Mammary epithelial cell (primary cell): ENCODE data around the gene FOXL1.

Experiments
- EZH2 ChIP-seq: IDR thresholded peaks from 2 replicates; pipeline ENCODE4 v1.6.1; 2012; ENCODE audit warnings: low read length, inconsistent platforms, borderline replicate concordance
- TF ChIP-seq, protein P1 (sequence below), 2 donors: IDR thresholded peaks in 1 of 2; conservative IDR thresholded peaks in 1 of 2; 2 replicates each; pipeline ENCODE4 v1.5.1; 2011 to 2012; ENCODE audit warnings: inconsistent platforms in 2 of 2, low read length in 2 of 2, mild to moderate bottlenecking in 2 of 2, control low read depth in 1 of 2, low read depth in 1 of 2; ENCODE audit not compliant: insufficient read depth in 1 of 2; ENCODE audit errors: extremely low read depth in 1 of 2

DNA sequence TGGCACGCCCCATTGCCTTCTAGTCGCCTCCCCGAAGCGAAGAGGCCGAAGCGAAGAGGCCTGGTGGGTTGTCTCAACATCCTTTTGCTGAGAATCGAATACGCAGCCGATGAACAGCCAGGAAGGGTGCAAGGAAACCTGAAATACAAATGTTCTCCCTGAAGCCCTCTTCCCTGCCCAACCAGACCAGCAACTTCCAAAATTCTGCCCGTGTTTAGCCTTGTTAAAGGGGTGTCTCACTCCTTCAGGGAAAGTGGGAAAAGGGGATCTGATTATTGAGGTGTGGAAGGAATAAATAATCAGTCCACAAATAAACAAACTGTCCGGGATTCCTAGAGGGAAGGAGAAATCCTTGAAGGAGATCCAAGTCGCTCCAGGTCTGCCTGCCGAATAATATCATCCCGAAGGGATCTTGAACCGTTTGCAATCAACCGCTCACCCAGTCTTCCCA lies 13.1 kb upstream of the FOXL1 start:
- TF ChIP-seq, protein P1, sequence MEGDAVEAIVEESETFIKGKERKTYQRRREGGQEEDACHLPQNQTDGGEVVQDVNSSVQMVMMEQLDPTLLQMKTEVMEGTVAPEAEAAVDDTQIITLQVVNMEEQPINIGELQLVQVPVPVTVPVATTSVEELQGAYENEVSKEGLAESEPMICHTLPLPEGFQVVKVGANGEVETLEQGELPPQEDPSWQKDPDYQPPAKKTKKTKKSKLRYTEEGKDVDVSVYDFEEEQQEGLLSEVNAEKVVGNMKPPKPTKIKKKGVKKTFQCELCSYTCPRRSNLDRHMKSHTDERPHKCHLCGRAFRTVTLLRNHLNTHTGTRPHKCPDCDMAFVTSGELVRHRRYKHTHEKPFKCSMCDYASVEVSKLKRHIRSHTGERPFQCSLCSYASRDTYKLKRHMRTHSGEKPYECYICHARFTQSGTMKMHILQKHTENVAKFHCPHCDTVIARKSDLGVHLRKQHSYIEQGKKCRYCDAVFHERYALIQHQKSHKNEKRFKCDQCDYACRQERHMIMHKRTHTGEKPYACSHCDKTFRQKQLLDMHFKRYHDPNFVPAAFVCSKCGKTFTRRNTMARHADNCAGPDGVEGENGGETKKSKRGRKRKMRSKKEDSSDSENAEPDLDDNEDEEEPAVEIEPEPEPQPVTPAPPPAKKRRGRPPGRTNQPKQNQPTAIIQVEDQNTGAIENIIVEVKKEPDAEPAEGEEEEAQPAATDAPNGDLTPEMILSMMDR (conservative IDR thresholded peaks at IDR 0.05 in 1 of 2, IDR thresholded peaks at IDR 0.05 in 1 of 2; ENCODE audit: extremely low read depth in 1 of 2, insufficient read depth in 1 of 2, low read depth in 1 of 2, low read length in 2 of 2) = no peak
- no peak for TF ChIP-seq EZH2
